ENCODE results near the gene CCDC24. TPM values are rescaled to one million over a fixed set of nuclear protein-coding genes. Genes with fewer than 3 reads are reported as not detected.

The CCDC24 gene
- 3.3 and 4.8 TPM in 2 replicates for total RNA-seq

DNA sequence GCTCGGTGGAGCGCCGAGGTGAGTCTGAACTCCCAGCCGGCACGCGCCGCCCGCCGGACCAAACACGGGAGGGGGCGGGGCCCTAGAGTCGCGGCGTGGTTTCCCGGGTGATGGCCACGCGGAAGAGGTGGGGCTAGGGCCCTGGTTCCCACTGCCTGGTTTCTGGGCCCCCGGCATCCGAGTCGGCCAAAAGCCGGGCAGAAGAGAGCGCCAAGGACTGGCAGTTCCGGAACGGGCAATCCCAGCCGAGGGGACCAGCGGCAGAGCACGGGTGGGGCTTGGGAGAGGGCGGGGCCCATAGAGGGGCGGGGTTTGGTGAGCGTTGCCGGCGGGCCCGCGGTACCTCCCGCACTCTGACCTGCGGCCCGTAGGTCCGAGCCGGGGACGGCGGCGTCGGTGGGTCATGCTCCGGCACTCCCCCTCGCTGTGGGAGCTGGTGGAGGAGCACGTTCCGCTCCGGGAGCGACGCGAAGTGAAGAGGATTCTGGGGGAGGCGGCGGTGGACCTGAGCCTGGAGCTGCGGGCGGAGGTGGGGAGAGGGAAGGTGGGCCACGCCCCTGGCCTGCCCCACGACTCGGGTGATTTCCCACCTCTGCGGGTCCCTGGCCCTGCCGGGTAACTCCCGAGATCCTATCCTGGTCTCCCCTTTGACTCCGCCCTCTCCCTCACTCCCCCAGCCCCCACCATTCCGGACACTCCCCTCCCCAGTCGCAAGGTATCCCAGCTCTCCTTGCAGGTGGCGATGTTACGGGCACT, at the start of gene CCDC24:
CCDC24 (plus strand) TSS at position 124 of the 756 bp plus-strand sequence; CDS start at position 404, 280 bp downstream.

DNA sequence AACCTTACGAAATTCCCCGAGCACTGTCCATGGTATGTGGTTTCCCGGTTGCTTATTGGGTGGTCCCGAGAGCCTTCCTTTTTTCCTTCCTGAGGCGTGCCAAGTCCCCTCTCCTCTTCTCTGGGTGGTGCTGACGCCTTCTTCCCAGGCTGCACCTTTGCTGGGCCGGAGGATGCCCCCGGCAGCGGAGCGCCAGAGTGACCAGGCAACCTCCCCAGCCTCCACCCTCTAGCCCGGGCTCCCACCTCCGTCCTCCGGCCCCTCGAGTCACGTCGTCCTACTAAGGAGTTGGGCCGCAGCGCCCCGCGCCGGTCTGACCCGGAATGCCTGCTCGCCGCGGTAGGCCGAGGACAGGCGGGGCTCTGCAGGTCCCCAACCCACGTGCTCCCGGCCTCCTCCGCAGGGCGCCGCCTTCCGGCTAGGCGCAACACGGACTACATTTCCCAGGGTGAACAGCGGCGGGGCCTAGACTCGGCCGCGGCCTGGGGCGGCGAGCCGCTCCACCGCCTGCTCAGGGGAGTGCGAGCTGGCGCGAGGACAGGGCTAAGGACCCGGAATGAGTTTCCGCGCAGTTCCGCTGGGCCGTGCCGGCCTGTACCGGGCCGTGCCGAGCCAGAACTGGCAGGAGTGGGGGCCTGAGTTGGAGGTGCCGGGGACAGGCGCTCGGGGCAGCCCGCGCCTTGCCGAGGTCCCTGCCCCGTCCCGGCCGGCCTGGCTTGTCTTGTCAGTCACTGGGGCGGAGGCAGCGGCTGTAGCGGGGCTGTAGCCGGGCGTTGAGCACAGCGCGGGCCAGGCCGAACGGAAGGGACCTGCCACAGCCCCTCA, 45.0 kb upstream of the CCDC24 start, which contains the start of gene IPO13:
IPO13 (plus strand) TSS at position 715 of the 825 bp plus-strand sequence. CDS start 651 bp downstream, outside the sequence.

DNA sequence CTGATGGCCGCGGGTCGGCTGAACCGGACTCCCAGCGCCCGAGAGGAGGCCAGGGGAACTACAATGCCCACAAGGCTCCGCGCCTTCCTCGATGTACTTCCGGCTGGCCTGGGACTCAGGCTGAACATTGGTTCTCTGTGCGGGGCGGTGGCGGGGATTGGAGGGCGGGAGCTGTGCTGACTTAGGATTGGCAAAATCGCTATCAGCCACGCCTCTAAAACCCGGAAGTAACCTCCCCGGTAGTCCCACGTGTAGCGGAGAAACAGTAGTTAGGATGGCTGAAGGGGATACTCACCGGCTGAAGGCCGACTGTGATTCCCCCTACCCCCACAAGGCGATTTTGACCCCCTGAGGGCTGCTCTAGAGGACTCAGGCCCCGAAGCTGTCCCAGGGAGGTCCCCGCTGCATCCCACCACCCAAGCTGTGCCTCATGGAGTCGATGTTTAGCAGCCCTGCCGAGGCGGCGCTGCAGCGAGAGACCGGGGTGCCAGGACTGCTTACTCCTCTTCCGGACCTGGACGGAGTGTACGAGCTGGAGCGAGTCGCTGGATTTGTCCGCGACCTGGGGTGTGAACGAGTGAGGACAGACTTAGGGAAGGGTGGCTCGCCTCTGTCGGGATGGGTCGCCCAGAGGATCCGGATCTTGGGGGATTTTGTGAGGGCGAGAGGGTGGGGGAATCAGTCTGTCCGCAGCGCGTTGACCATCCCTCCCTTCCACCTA, 21.5 kb upstream of the CCDC24 start, which contains the start of gene DPH2:
DPH2 (plus strand) TSS at position 265 of the 721 bp plus-strand sequence; CDS start at position 431, 166 bp downstream.

DNA sequence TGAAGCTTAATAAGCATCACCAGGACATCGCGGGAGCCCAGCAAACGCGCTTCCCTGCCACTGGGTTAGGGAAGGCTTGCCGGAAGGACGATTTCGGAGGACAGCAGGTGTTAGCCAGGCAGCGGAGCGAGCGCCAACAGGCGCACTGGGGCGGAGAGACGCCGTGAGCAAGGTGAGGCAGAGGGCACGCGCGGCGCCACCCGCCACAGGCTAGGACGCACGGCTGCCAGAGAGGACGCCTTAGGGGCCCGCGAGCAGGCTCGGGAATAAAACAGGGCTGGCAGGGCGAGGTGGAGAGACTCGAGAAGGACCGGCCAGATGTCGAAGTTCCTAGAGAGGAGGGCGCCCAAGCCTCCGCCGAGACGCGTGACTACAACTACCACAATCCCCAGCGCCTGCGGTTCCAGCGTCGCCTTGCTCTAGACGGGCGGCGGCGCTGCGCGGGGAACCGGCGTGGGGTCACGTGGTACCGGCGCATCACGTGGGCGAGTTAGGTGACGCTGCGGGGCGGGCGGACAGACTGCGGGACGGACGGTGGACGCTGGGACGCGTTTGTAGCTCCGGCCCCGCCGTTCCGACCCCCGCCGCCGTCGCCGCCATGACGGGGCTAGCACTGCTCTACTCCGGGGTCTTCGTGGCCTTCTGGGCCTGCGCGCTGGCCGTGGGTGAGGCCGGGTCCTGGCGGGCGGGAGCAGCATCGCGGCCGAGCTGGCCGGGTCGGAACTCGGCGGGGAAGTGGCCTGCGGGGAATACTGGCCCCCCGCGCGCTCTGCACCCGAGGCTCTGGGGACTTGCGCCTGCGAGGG, 16.8 kb upstream of the CCDC24 start, which contains the start of gene ATP6V0B:
ATP6V0B (plus strand) TSS at position 518 of the 806 bp plus-strand sequence; CDS start at position 599, 81 bp downstream.

GRCh38 chr1:43978551-43979260, 12.7 kb upstream of the CCDC24 start, which contains the start of gene B4GALT2:
Gene B4GALT2 (plus strand): TSS chr1:43979210. CDS start chr1:43981161, 1,951 bp downstream.

GRCh38 chr1:44031252-44032169, 40.1 kb downstream of the CCDC24 start, which contains the start of gene SLC6A9:
Gene SLC6A9 (minus strand): TSS chr1:44031462. CDS start chr1:44024277, 7,185 bp downstream.

Other genes with a start within 250 kb of the CCDC24 start
- gene ARTN, start 57.8 kb upstream of the CCDC24 start, total RNA-seq: 0.30 TPM in 1 of 2 replicates, not detected in the other
- gene IPO13, start 44.6 kb upstream of the CCDC24 start, total RNA-seq: 19.0 and 27.9 TPM in 2 replicates
- 13.4 and 19.6 TPM in 2 replicates for gene DPH2, start 21.6 kb upstream of the CCDC24 start, total RNA-seq
- gene ATP6V0B, start 16.6 kb upstream of the CCDC24 start, total RNA-seq: 74.9 and 154 TPM in 2 replicates
- gene B4GALT2, start 12.4 kb upstream of the CCDC24 start, total RNA-seq: 78.9 and 84.0 TPM in 2 replicates
- 7.7 and 11.0 TPM in 2 replicates for gene SLC6A9, start 39.9 kb downstream of the CCDC24 start, total RNA-seq
- gene KLF17, start 127.2 kb downstream of the CCDC24 start, total RNA-seq: 0.05 TPM in 1 of 2 replicates, not detected in the other
- gene KLF18, start 150.0 kb downstream of the CCDC24 start, total RNA-seq: not detected in 2 replicates
- 11.3 and 18.1 TPM in 2 replicates for gene DMAP1, start 221.9 kb downstream of the CCDC24 start, total RNA-seq